Ishikawa (cell line): ENCODE results near the gene ENPP3.

Experiments used
- CEBPB ChIP-seq: IDR thresholded peaks from 2 replicates; pipeline ENCODE4 v1.6.1; 2012
- CREB1 ChIP-seq: IDR thresholded peaks from 2 replicates; pipeline ENCODE4 v1.6.1; 2012; ENCODE audit warnings: low read depth
- EGR1 ChIP-seq: IDR thresholded peaks from 2 replicates; pipeline ENCODE4 v1.6.1; 2012
- EP300 ChIP-seq: IDR thresholded peaks from 2 replicates; pipeline ENCODE4 v1.6.1; 2012; ENCODE audit warnings: borderline replicate concordance
- FOXM1 ChIP-seq: IDR thresholded peaks from 2 replicates; pipeline ENCODE4 v1.6.1; 2012; ENCODE audit warnings: low read depth, borderline replicate concordance
- NFIC ChIP-seq: IDR thresholded peaks from 2 replicates; pipeline ENCODE4 v1.6.1; 2012
- RAD21 ChIP-seq: IDR thresholded peaks from 2 replicates; pipeline ENCODE4 v1.6.1; 2012; ENCODE audit warnings: low read depth
- REST ChIP-seq: IDR thresholded peaks from 2 replicates; pipeline ENCODE4 v1.6.1; 2012; ENCODE audit warnings: low read depth, mild to moderate bottlenecking
- TAF1 ChIP-seq: IDR thresholded peaks from 2 replicates; pipeline ENCODE4 v1.6.1; 2012; ENCODE audit warnings: low read depth, mild to moderate bottlenecking
- TCF12 ChIP-seq: IDR thresholded peaks from 2 replicates; pipeline ENCODE4 v1.6.1; 2012; ENCODE audit warnings: low read depth
- TEAD4 ChIP-seq: IDR thresholded peaks from 2 replicates; pipeline ENCODE4 v1.6.1; 2012
- YY1 ChIP-seq: IDR thresholded peaks from 2 replicates; pipeline ENCODE4 v1.6.1; 2012; ENCODE audit warnings: low read depth
- ZBTB7A ChIP-seq: IDR thresholded peaks from 2 replicates; pipeline ENCODE4 v1.6.1; 2012; ENCODE audit warnings: low read depth
- TF ChIP-seq, protein P1 (sequence below): IDR thresholded peaks from 2 replicates; pipeline ENCODE4 v1.6.1; 2012
- TF ChIP-seq, protein P2 (sequence below): IDR thresholded peaks from 2 replicates; pipeline ENCODE4 v1.6.1; 2012

The ENPP3 gene

GRCh38 chr6:131645846-131646245 lies 8.7 kb downstream of the ENPP3 start:
- TF ChIP-seq TEAD4 (no peak), TAF1 (no peak), FOXM1 (no peak), NFIC (no peak), EGR1 (no peak), EP300 (no peak), REST (no peak), CEBPB (no peak), CREB1 (no peak), RAD21 (no peak), TCF12 (no peak), ZBTB7A (no peak), YY1 (no peak)
- TF ChIP-seq, protein P1, sequence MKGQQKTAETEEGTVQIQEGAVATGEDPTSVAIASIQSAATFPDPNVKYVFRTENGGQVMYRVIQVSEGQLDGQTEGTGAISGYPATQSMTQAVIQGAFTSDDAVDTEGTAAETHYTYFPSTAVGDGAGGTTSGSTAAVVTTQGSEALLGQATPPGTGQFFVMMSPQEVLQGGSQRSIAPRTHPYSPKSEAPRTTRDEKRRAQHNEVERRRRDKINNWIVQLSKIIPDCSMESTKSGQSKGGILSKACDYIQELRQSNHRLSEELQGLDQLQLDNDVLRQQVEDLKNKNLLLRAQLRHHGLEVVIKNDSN: no peak
- TF ChIP-seq, protein P2, sequence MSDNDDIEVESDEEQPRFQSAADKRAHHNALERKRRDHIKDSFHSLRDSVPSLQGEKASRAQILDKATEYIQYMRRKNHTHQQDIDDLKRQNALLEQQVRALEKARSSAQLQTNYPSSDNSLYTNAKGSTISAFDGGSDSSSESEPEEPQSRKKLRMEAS: no peak

DNA sequence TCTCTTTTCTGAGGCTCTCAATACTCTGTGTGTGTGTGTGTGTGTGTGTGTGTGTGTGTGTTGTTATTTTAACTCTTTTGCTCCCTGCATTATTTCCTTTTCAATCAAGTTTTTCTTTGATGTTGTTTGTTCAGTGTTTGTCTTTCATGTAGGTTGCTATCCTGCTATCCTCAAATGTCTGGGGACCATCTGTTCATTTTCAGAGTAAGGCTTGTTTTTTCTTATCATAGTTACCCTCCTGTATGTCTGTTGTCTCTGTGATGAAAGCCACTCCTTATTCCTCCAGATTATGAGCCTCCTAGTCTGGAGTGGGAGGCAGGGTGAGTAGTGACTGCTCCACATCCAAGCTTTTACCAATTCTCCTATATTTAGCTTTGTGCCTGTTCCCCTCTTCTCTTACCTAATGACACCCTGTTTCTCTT lies 9.2 kb downstream of the ENPP3 start:
- TF ChIP-seq CEBPB (no peak), ZBTB7A (no peak), RAD21 (no peak), EGR1 (no peak), TCF12 (no peak)
- TF ChIP-seq, protein P2: no peak

DNA sequence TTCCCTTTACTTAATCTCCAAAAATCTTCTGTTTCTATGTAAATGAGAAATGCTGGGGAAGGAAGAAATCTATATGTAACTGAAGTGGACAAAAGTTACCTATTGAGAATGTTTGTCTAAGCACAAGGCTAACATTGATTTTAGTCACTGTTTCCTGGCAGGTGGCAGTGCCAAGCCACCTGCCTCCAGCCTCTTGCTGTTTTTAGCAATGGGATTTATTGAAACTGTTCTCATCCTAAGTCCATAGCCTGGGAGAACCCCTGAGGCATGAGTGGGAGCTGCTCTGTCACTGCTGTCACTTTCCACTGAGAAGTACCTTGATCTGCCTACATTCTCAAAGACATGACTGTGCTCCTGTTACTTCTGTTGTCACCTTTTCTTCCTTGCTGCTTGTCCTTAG lies 14.7 kb downstream of the ENPP3 start:
- no peak for TF ChIP-seq REST
- TF ChIP-seq ZBTB7A: no peak
- TF ChIP-seq RAD21: no peak
- no peak for TF ChIP-seq EP300
- no peak for TF ChIP-seq TAF1
- TF ChIP-seq, protein P1: no peak
- no peak for TF ChIP-seq EGR1
- TF ChIP-seq, protein P2: no peak
- TF ChIP-seq TEAD4: no peak
- TF ChIP-seq YY1: no peak
- TF ChIP-seq TCF12: no peak
- no peak for TF ChIP-seq CREB1

DNA sequence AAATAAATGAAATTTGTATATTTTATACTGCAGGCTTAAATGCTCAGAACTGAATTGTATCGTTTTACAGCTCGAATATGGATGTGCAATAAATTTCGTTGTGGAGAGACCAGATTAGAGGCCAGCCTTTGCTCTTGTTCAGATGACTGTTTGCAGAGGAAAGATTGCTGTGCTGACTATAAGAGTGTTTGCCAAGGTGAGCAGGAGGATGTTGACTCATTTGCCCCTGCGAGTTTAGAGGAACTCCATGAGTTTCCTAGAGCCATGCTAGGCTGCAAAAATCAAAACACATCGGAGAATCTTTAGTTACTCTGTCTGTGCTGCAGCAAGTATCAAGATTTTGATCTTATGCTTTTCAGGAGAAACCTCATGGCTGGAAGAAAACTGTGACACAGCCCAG lies 15.4 kb downstream of the ENPP3 start:
- TF ChIP-seq NFIC: no peak
- TF ChIP-seq EGR1: no peak
- no peak for TF ChIP-seq EP300
- TF ChIP-seq ZBTB7A: no peak
- no peak for TF ChIP-seq TEAD4

- no peak for TF ChIP-seq REST
- no peak for TF ChIP-seq NFIC
Observed at GRCh38 chr6:131654326-131654725, 17.2 kb downstream of the ENPP3 start.
